ENCODE results near the gene LASP1. TPM values are rescaled to one million over a fixed set of nuclear protein-coding genes. Genes with fewer than 3 reads are reported as not detected.

LASP1 gene
- total RNA-seq, 1 donor from 2014 or later: 266 TPM

Other genes starting within 250 kb of the LASP1 start
- 3.1 TPM for gene EPOP, start 195.1 kb upstream of the LASP1 start, total RNA-seq (ENCODE audit: insufficient read depth, low replicate concordance)
- 20.0 TPM for gene MLLT6, start 164.8 kb upstream of the LASP1 start, total RNA-seq (ENCODE audit: insufficient read depth, low replicate concordance)
- gene CISD3, start 139.7 kb upstream of the LASP1 start, total RNA-seq (ENCODE audit: insufficient read depth, low replicate concordance): 2.2 TPM
- gene PCGF2, start 121.7 kb upstream of the LASP1 start, total RNA-seq (ENCODE audit: insufficient read depth, low replicate concordance): 7.0 TPM
- gene PSMB3, start 117.3 kb upstream of the LASP1 start, total RNA-seq (ENCODE audit: insufficient read depth, low replicate concordance): 97.7 TPM
- 48.6 TPM for gene PIP4K2B, start 70.5 kb upstream of the LASP1 start, total RNA-seq (ENCODE audit: insufficient read depth, low replicate concordance)
- gene CWC25, start 44.7 kb upstream of the LASP1 start, total RNA-seq (ENCODE audit: insufficient read depth, low replicate concordance): 17.6 TPM
- gene RPL23, start 16.3 kb upstream of the LASP1 start, total RNA-seq (ENCODE audit: insufficient read depth, low replicate concordance): 1,829 TPM
- not detected for gene FBXO47, start 97.3 kb downstream of the LASP1 start, total RNA-seq (ENCODE audit: insufficient read depth, low replicate concordance)